Thyroid gland (tissue), 4 donors: ENCODE measurements around the gene TAB2. TPM values are rescaled to one million over a fixed set of nuclear protein-coding genes. Genes with fewer than 3 reads are reported as not detected.
"Not testable (repeated sequence)": the region's sequence is repeated elsewhere in the genome, so short reads cannot be mapped to it uniquely, and the experiment has no call there.

Experiments
- DNase-seq, 2 donors: peaks; one replicate each; pipeline ENCODE4 v3.0.0-alpha.2; 2019
- H3K27ac ChIP-seq, 3 donors: fragments of 200-600 bp; sonication (generic); 1 replicate in 2 of 3; 2 replicates in 1 of 3; pipeline ENCODE4 v1.5.1; 2016 to 2019; ENCODE audit warnings: mild to moderate bottlenecking in 1 of 3, moderate library complexity in 1 of 3
- H3K27me3 ChIP-seq: fragments of 200-600 bp; sonication (generic); one replicate; pipeline ENCODE4 v1.5.1; 2019
- H3K36me3 ChIP-seq, 2 donors: fragments of 200-600 bp; sonication (generic); one replicate each; pipeline ENCODE4 v1.5.1; 2016 to 2019
- H3K4me1 ChIP-seq, 2 donors: fragments of 200-600 bp; sonication (generic); one replicate each; pipeline ENCODE4 v1.5.1; 2017 to 2019
- H3K4me3 ChIP-seq, 3 donors: fragments of 200-600 bp; sonication (generic); replicated peaks in 1 of 3; 1 replicate in 2 of 3; 2 replicates in 1 of 3; pipeline ENCODE4 v1.5.1; 2016; ENCODE audit warnings: mild to moderate bottlenecking in 1 of 3
- H3K9me3 ChIP-seq: fragments of 200-600 bp; sonication (generic); one replicate; pipeline ENCODE4 v1.5.1; 2017
- POLR2A ChIP-seq, 2 donors: fragments of 450-650 bp; IDR thresholded peaks; one replicate each; pipeline ENCODE4 v1.6.1; 2017; ENCODE audit warnings: antibody characterized with exemption in 2 of 2, mild to moderate bottlenecking in 2 of 2, moderate library complexity in 1 of 2
- WGBS, 2 donors: methylation state at CpG; one replicate each; pipeline ENCODE4 v1.1.5; 2017; 5-methylcytosine and 5-hydroxymethylcytosine counted together
- intact Hi-C: fragments of 100-400 bp; cut with DNase I; formaldehyde crosslinking; loops from one replicate; pipeline ENCODE4 v1.15.1; 2023
- total RNA-seq, 4 donors: library from RNA; depleted of rRNA; stranded (reverse); fragments of >200 nt; gene quantifications; one replicate each; pipeline ENCODE4 v1.2.3, GENCODE V29; 2016
- TF ChIP-seq, protein P1 (sequence below), 6 experiments: fragments of 200-600 bp in 3 of 6; fragments of 450-650 bp in 3 of 6; sonication (generic) in 3 of 6; IDR thresholded peaks; one replicate each; pipeline ENCODE4 v1.5.1; 2016 to 2019; ENCODE audit warnings: antibody characterized with exemption in 6 of 6, mild to moderate bottlenecking in 2 of 6, inconsistent platforms in 1 of 6, moderate library complexity in 1 of 6

TAB2 gene
- total RNA-seq, 4 donors from 2014 or later: 58.5 to 74.3 (median 64.7) TPM

DNA sequence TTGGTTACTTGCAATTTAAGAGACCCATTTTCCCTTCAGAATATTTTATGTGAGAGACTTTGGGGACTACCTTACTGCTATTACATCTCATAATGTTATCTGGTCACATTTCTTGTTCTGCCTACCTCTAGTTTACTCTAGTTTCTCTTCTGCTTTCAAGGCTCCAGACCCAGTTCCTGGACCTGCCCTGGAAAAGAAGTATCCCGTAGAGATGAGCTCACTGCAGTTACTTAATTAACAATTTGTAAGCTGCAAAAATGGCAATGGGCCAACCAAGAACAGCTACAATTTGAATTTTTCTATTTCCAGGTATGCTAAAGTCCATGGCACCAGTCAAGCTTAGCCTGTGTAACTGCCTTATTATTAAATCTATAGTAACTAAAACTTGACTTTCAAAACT lies 25.0 kb downstream of the TAB2 start:
- H3K4me1 ChIP-seq: peaks cover 28 to 29% of the 10 kb centered on the region in 2 donors
- no peak for TF ChIP-seq POLR2A (IDR thresholded peaks at IDR 0.05)
- TF ChIP-seq, protein P1, sequence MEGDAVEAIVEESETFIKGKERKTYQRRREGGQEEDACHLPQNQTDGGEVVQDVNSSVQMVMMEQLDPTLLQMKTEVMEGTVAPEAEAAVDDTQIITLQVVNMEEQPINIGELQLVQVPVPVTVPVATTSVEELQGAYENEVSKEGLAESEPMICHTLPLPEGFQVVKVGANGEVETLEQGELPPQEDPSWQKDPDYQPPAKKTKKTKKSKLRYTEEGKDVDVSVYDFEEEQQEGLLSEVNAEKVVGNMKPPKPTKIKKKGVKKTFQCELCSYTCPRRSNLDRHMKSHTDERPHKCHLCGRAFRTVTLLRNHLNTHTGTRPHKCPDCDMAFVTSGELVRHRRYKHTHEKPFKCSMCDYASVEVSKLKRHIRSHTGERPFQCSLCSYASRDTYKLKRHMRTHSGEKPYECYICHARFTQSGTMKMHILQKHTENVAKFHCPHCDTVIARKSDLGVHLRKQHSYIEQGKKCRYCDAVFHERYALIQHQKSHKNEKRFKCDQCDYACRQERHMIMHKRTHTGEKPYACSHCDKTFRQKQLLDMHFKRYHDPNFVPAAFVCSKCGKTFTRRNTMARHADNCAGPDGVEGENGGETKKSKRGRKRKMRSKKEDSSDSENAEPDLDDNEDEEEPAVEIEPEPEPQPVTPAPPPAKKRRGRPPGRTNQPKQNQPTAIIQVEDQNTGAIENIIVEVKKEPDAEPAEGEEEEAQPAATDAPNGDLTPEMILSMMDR (IDR thresholded peaks at IDR 0.05): no peak
- H3K27ac ChIP-seq: no peak overlapping the region

DNA sequence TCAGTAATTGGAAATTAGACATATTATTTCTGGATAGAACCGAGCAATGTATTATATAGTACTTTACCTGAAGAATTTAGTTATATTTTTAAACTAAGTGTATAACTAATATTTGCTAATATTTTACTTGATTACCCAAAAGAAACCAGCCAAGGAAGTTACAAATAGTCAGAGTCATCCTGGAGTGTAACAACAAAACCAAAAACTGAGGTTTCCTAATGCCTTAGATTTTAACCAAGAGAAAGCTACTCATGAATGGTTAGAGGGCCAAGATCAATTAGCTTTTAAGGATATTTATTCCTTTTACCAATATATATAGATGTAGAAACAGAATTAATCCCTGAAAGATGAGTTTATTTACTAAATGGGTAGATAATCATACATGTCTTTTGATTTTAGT lies 26.0 kb downstream of the TAB2 start:
- no peak for DNase-seq
- no peaks in the 10 kb centered on the region for H3K27me3 ChIP-seq
- no peak overlapping the region for H3K27ac ChIP-seq
- H3K36me3 ChIP-seq: no peaks in the 10 kb centered on the region
- TF ChIP-seq, protein P1 (IDR thresholded peaks at IDR 0.05): no peak
- no peak for TF ChIP-seq POLR2A (IDR thresholded peaks at IDR 0.05)
- H3K4me3 ChIP-seq: no peak overlapping the region
- WGBS, 2 donors: 89 to 94% methylated on average over 1 of the region's 1 CpG
- peaks cover 18 to 21% of the 10 kb centered on the region in 2 donors for H3K4me1 ChIP-seq
- H3K9me3 ChIP-seq: no peaks in the 10 kb centered on the region
- intact Hi-C loops: no loop called here

More for the DNA sequence above, 25.0 kb downstream of the TAB2 start:
- no peaks in the 10 kb centered on the region for H3K9me3 ChIP-seq
- no peak overlapping the region for H3K4me3 ChIP-seq
- intact Hi-C loops: no loop called here
- H3K27me3 ChIP-seq: no peaks in the 10 kb centered on the region
- DNase-seq: no peak
- 62 to 80% methylated on average over 1 of the region's 1 CpG for WGBS, 2 donors
- H3K36me3 ChIP-seq: no peaks in the 10 kb centered on the region

DNA sequence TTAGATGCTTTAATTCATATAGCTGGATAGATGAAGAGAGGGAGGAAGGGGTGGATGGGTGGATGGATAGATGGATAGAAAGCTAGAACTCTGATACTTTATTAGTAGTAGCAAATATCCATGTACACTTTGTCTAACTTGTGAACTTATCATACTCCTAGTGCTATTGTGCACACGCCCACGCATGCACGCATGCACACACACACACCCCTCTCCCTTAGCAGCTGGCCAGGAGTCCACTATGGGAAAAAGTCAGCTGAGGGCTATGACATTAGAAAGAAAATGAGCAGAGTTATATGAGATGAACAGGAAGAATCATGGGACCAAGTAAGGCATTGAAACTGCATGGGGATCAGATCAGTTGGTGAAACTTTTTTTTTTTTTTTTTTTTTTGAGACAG lies 28.6 kb downstream of the TAB2 start:
- H3K27me3 ChIP-seq: no peaks in the 10 kb centered on the region
- no peak for DNase-seq
- TF ChIP-seq, protein P1 (IDR thresholded peaks at IDR 0.05): no peak
- TF ChIP-seq POLR2A (IDR thresholded peaks at IDR 0.05): no peak
- peaks cover 7 to 15% of the 10 kb centered on the region in 2 donors for H3K4me1 ChIP-seq
- no peak overlapping the region for H3K27ac ChIP-seq
- intact Hi-C loops: no loop called here
- no peaks in the 10 kb centered on the region for H3K9me3 ChIP-seq
- no peak overlapping the region for H3K4me3 ChIP-seq
- 88 to 96% methylated on average over 3 of the region's 3 CpGs for WGBS, 2 donors
- H3K36me3 ChIP-seq: no peaks in the 10 kb centered on the region

DNA sequence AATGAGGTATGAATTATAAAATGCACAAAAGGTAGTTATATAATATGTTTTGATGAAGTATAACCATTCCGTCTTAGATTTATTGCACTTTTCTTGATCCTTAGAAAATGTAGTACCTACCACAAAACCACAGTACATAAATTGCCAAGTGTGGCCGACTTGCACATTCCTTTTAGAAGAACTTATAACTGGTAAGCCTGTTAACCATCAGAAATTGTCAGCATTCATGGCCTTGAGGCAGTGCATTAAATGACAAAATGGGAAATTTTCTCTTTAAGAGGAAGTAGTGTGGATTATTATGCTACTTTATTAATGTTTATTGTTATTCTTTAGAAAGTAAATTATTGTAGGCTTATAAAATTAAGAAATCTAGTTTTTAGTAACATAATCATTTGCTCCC lies 29.6 kb downstream of the TAB2 start:
- 82 to 83% methylated on average over 2 of the region's 2 CpGs for WGBS, 2 donors
- TF ChIP-seq POLR2A (IDR thresholded peaks at IDR 0.05): no peak
- TF ChIP-seq, protein P1 (IDR thresholded peaks at IDR 0.05): no peak
- Histone ChIP-seq H3K9me3 (no peaks in the 10 kb centered on the region), H3K27ac (no peak overlapping the region), H3K27me3 (no peaks in the 10 kb centered on the region), H3K36me3 (no peaks in the 10 kb centered on the region), H3K4me1 (peaks cover 4 to 7% of the 10 kb centered on the region in 2 donors), H3K4me3 (no peak overlapping the region)
- intact Hi-C loops: no loop called here
- no peak for DNase-seq

DNA sequence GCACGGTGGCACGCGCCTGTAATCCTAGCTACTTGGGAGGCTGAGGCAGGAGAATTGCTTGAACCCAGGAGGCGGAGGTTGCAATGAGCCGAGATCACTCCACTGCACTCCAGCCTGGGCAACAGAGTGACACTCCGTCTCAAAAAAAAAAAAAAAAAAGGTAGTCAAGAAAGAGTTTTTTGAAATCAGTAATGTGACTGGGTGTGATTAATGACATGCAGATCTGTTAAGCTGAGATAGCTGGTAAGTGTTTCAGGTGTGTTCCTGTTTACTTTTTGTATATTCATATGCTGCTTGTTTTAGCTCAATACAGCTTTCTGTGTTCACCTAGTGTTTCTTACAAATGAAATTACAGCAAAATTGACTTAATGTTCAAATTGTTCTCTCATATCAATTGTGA lies 31.8 kb downstream of the TAB2 start:
- H3K9me3 ChIP-seq, DNase-seq, H3K4me1 ChIP-seq, H3K36me3 ChIP-seq, intact Hi-C loops, H3K4me3 ChIP-seq, H3K27ac ChIP-seq, H3K27me3 ChIP-seq: not testable (repeated sequence)
- 96 to 97% methylated on average over 6 of the region's 6 CpGs for WGBS, 2 donors

DNA sequence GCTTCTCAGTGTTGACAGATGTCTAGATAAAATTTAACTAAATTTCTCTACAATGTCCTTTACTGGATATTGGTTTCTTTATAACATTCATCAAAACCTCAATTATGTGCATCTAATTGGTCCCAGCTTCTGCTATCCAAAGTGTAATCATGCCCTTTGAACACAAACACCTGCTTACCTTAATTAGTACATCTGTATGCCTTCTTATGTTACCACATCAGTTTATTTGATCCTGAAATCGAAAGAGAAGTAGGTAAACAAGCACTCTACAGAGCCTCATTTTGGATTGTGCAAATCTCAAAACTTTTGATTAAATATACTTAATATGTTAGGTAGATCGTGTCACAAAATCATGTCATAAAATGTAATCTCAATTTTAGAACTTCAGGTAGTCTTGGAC lies 36.5 kb downstream of the TAB2 start:
- Histone ChIP-seq H3K36me3 (no peaks in the 10 kb centered on the region), H3K27me3 (no peaks in the 10 kb centered on the region), H3K4me1 (no peaks in the 10 kb centered on the region), H3K27ac (no peak overlapping the region), H3K9me3 (no peaks in the 10 kb centered on the region), H3K4me3 (no peak overlapping the region)
- no peak for TF ChIP-seq POLR2A (IDR thresholded peaks at IDR 0.05)
- TF ChIP-seq, protein P1 (IDR thresholded peaks at IDR 0.05): no peak
- WGBS, 2 donors: 95 to 99% methylated on average over 2 of the region's 2 CpGs
- intact Hi-C loops: no loop called here
- no peak for DNase-seq
